Measurements from ENCODE around the gene ZMIZ1.

GRCh38 chr10:79210672-79211071 lies 141.9 kb downstream of the ZMIZ1 start:
- TF ChIP-seq CTCF (conservative IDR thresholded peaks at IDR 0.05; ENCODE audit: low read depth in 2 of 2) (no peak), EZH2 (IDR thresholded peaks at IDR 0.05; ENCODE audit: low read depth, unreplicated experiment) (no peak), POLR2AphosphoS5 (IDR thresholded peaks at IDR 0.05; ENCODE audit: low read depth) (no peak), CREB1 (CRISPR knock-in tag; IDR thresholded peaks at IDR 0.05; ENCODE audit: low read depth) (no peak)

Data from GM23338 (cell line).